Panc1 (cell line): ENCODE data around the gene CFAP68. TPM values are rescaled to one million over a fixed set of nuclear protein-coding genes. Genes with fewer than 3 reads are reported as not detected.

Experiments used
- ATAC-seq: fragments of 200-7000 bp; cut with Tn5 transposase; 2 replicates; pipeline ENCODE4 v1.9.1; 2020; ENCODE audit warnings: mild to moderate bottlenecking, moderate library complexity
- BruUV-seq: library from RNA; stranded (reverse); fragments of 400-500 nt; replicated peaks from 2 replicates; lab custom pipeline; 2021; lab: Mats Ljungman, UMichigan
- CTCF ChIA-PET: fragments of 300-600 bp; sonication (Branson Sonifier 250); formaldehyde crosslinking; loops from one replicate; lab custom pipeline; 2022; ENCODE audit warnings: antibody characterized with exemption; lab: Charles Lee
- POLR2A ChIA-PET: fragments of 300-600 bp; sonication (Branson Sonifier 250); formaldehyde crosslinking; loops from one replicate; lab custom pipeline; 2022; ENCODE audit warnings: antibody characterized with exemption; lab: Charles Lee
- DNase-seq: peaks from one replicate; pipeline ENCODE4 v3.0.0-alpha.2; 2010; ENCODE audit warnings: low read depth, low spot score
- H3K27ac ChIP-seq: 2 replicates; pipeline ENCODE4 v1.5.1; 2011; ENCODE audit warnings: mild to moderate bottlenecking, low read length, inconsistent platforms
- H3K27me3 ChIP-seq: fragments of 200-500 bp; sonication (Bioruptor generic); 2 replicates; pipeline ENCODE4 v1.6.0; 2014; ENCODE audit warnings: low read length, inconsistent platforms; ENCODE audit not compliant: control insufficient read depth, insufficient read depth
- H3K36me3 ChIP-seq: fragments of 200-500 bp; sonication (Bioruptor generic); 2 replicates; pipeline ENCODE4 v1.5.1; 2014; ENCODE audit warnings: inconsistent platforms, mild to moderate bottlenecking, low read length, moderate library complexity; ENCODE audit not compliant: control insufficient read depth, insufficient read depth
- H3K4me1 ChIP-seq: 2 replicates; pipeline ENCODE4 v1.5.1; 2011; ENCODE audit warnings: inconsistent platforms, mild to moderate bottlenecking, low read length, moderate library complexity; ENCODE audit not compliant: control insufficient read depth, insufficient read depth
- H3K4me3 ChIP-seq, 2 experiments: 2 replicates each; pipeline ENCODE4 v1.5.1; 2011 to 2012; ENCODE audit warnings: low read depth in 2 of 2, low read length in 2 of 2, mild to moderate bottlenecking in 2 of 2, inconsistent platforms in 1 of 2, moderate library complexity in 1 of 2
- H3K9me3 ChIP-seq: fragments of 200-500 bp; sonication (Bioruptor generic); 2 replicates; pipeline ENCODE4 v1.5.1; 2014; ENCODE audit warnings: low read depth, mild to moderate bottlenecking, inconsistent platforms, low read length, moderate library complexity; ENCODE audit not compliant: control insufficient read depth, insufficient read depth
- CTCF ChIP-seq: fragments of 450-650 bp; IDR thresholded peaks from 2 replicates; pipeline ENCODE4 v1.5.1; 2017; ENCODE audit warnings: mild to moderate bottlenecking
- POLR2AphosphoS5 ChIP-seq: IDR thresholded peaks from 2 replicates; pipeline ENCODE4 v1.6.1; 2012; ENCODE audit warnings: mild to moderate bottlenecking, low read depth, low read length, moderate library complexity
- REST ChIP-seq, 2 experiments: IDR thresholded peaks; 2 replicates each; pipeline ENCODE4 v1.6.1; 2011 to 2012; ENCODE audit warnings: low read depth in 2 of 2, control low read depth in 1 of 2, low read length in 1 of 2, mild to moderate bottlenecking in 1 of 2, moderate library complexity in 1 of 2; ENCODE audit not compliant: insufficient read depth in 1 of 2
- SIN3A ChIP-seq: IDR thresholded peaks from 2 replicates; pipeline ENCODE4 v1.6.1; 2012; ENCODE audit warnings: low read depth, mild to moderate bottlenecking, low read length, moderate library complexity, borderline replicate concordance; ENCODE audit not compliant: insufficient read depth
- TCF7L2 ChIP-seq: IDR thresholded peaks from 2 replicates; pipeline ENCODE4 v1.6.1; 2011; ENCODE audit warnings: mild to moderate bottlenecking, low read depth, low read length, inconsistent platforms
- in situ Hi-C: cut with HindIII; loops from 2 replicates; pipeline ENCODE4 v1.10.0; 2016; ENCODE audit warnings: low sequenced_read_pairs, low pct_unique_long_range_greater_than_20kb
- intact Hi-C: fragments of 100-400 bp; cut with micrococcal nuclease; formaldehyde crosslinking; loops from one replicate; pipeline ENCODE4 v1.10.0; 2022; ENCODE audit not compliant: unreplicated experiment
- total RNA-seq: library from RNA; stranded (reverse); gene quantifications from one replicate; pipeline ENCODE4 v1.2.1, GENCODE V29; 2021; ENCODE audit not compliant: unreplicated experiment

CFAP68 gene
- total RNA-seq, 1 experiment from 2014 or later: 16.6 TPM

GRCh38 chr11:111909378-111909777, 30.0 kb downstream of the CFAP68 start:
- H3K36me3 ChIP-seq: no peaks in the 10 kb centered on the region

More at GRCh38 chr11:111909378-111909777, 30.0 kb downstream of the CFAP68 start:
- DNase-seq (no peak), ATAC-seq (no peak)
- Histone ChIP-seq H3K4me3 (no peak overlapping the region), H3K4me1 (peaks cover 8% of the 10 kb centered on the region), H3K27me3 (peaks cover 12% of the 10 kb centered on the region), H3K9me3 (no peaks in the 10 kb centered on the region), H3K27ac (no peak overlapping the region)
- POLR2A ChIA-PET: no interaction called here
- BruUV-seq: no TSS peak
- CTCF ChIA-PET: interaction anchor here (0.6 to 0.7 kb wide), 3 partner anchors 44 to 64 kb away, joined by 3 to 6 read pairs (median 3); no protein-coding TSS in a partner anchor
- intact Hi-C loops (no loop called here), in situ Hi-C loops (no loop called here)
- no peak for TF ChIP-seq TCF7L2
- no peak for TF ChIP-seq POLR2AphosphoS5
- no peak for TF ChIP-seq REST (IDR thresholded peaks at IDR 0.05; ENCODE audit: insufficient read depth in 1 of 2, low read depth in 2 of 2, low read length in 1 of 2)
- no peak for TF ChIP-seq CTCF
- no peak for TF ChIP-seq SIN3A
